HCT116 (cell line): ENCODE measurements around the gene SPACA4. TPM values are rescaled to one million over a fixed set of nuclear protein-coding genes. Genes with fewer than 3 reads are reported as not detected.
A peak's percentile ranks its signal among the peaks of the same experiment; 100 is the strongest.

ENCODE experiments used
- ATAC-seq: fragments of 200-7000 bp; cut with Tn5 transposase; 2 replicates; pipeline ENCODE4 v1.9.1; 2020; ENCODE audit warnings: mild to moderate bottlenecking, moderate library complexity
- BruUV-seq: library from RNA; stranded (reverse); fragments of 400-500 nt; replicated peaks from 2 replicates; lab custom pipeline; 2021; lab: Mats Ljungman, UMichigan
- CTCF ChIA-PET: fragments of 300-600 bp; sonication (Branson Sonifier 250); formaldehyde crosslinking; loops from one replicate; lab custom pipeline; 2021; ENCODE audit warnings: antibody characterized with exemption; lab: Charles Lee
- POLR2A ChIA-PET: fragments of 300-600, 350-600 bp; sonication (Branson Sonifier 250); formaldehyde crosslinking; loops from one replicate; lab custom pipeline; 2021; ENCODE audit warnings: antibody characterized with exemption; lab: Charles Lee
- RAD21 ChIA-PET, 2 experiments: fragments of 300-600 bp; sonication (Branson Sonifier 250); formaldehyde crosslinking; loops; one replicate each; lab custom pipeline; 2023; ENCODE audit warnings: low total read pairs in 2 of 2; ENCODE audit not compliant: uncharacterized antibody in 2 of 2, unreplicated experiment in 2 of 2, low non-redundant PET in 1 of 2; lab: Charles Lee
- DNase-seq: peaks from one replicate; pipeline ENCODE4 v3.0.0-alpha.2; 2010; ENCODE audit warnings: low read depth, low spot score
- H2AFZ ChIP-seq: fragments of 200-600 bp; shearing (Covaris generic), sonication (generic); 2 replicates; pipeline ENCODE4 v1.6.1; 2017; ENCODE audit warnings: low read depth, mixed run types, mixed read lengths, antibody characterized with exemption, low read length; ENCODE audit not compliant: poor library complexity, severe bottlenecking
- H3K27ac ChIP-seq: 2 replicates; pipeline ENCODE4 v1.5.1; 2012; ENCODE audit warnings: low read depth, low read length
- H3K27me3 ChIP-seq: fragments of 200-600 bp; sonication (generic); 2 replicates; pipeline ENCODE4 v1.6.1; 2016; ENCODE audit warnings: mixed run types, low read length, mixed read lengths; ENCODE audit not compliant: insufficient read depth
- H3K36me3 ChIP-seq, 2 experiments: fragments of 200-500 bp in 1 of 2; fragments of 200-600 bp in 1 of 2; sonication (Bioruptor generic) in 1 of 2; sonication (generic) in 1 of 2; 2 replicates each; pipeline versions ENCODE4 v1.5.1 to v1.6.1; 2014 to 2016; ENCODE audit warnings: low read length in 2 of 2, inconsistent platforms in 1 of 2, mixed read lengths in 1 of 2, mixed run types in 1 of 2; ENCODE audit not compliant: insufficient read depth in 2 of 2, control insufficient read depth in 1 of 2
- H3K4me1 ChIP-seq, 2 experiments: fragments of 200-600 bp in 1 of 2; sonication (generic) in 1 of 2; 2 replicates each; pipeline versions ENCODE4 v1.5.1 to v1.6.1; 2012 to 2017; ENCODE audit warnings: low read length in 2 of 2, inconsistent platforms in 1 of 2, mild to moderate bottlenecking in 1 of 2, mixed read lengths in 1 of 2, mixed run types in 1 of 2, moderate library complexity in 1 of 2; ENCODE audit not compliant: insufficient read depth in 2 of 2, control insufficient read depth in 1 of 2
- H3K4me2 ChIP-seq: fragments of 200-600 bp; sonication (generic); 2 replicates; pipeline ENCODE4 v1.6.1; 2017; ENCODE audit warnings: mixed run types, low read length, mixed read lengths
- H3K4me3 ChIP-seq, 2 experiments: fragments of 200-600 bp in 1 of 2; sonication (generic) in 1 of 2; replicated peaks in 1 of 2; 2 replicates each; pipeline ENCODE4 v1.5.1; 2011 to 2016; ENCODE audit warnings: low read length in 2 of 2, control low read depth in 1 of 2, low read depth in 1 of 2, mild to moderate bottlenecking in 1 of 2, mixed read lengths in 1 of 2, mixed run types in 1 of 2
- H3K79me2 ChIP-seq: fragments of 200-600 bp; sonication (generic); 2 replicates; pipeline ENCODE4 v1.6.1; 2017; ENCODE audit warnings: mild to moderate bottlenecking, mixed run types, low read length, moderate library complexity, mixed read lengths; ENCODE audit not compliant: insufficient read depth
- H3K9ac ChIP-seq: fragments of 200-600 bp; sonication (generic); 2 replicates; pipeline ENCODE4 v1.6.1; 2016; ENCODE audit warnings: low read length, mixed read lengths
- H3K9me2 ChIP-seq: fragments of 200-600 bp; sonication (generic), shearing (Covaris generic); 2 replicates; pipeline ENCODE4 v1.6.1; 2017; ENCODE audit warnings: mixed run types, mild to moderate bottlenecking, moderate library complexity; ENCODE audit not compliant: insufficient read depth
- H3K9me3 ChIP-seq, 2 experiments: fragments of 200-500 bp in 1 of 2; fragments of 200-600 bp in 1 of 2; sonication (Bioruptor generic) in 1 of 2; sonication (generic) in 1 of 2; 2 replicates each; pipeline ENCODE4 v1.6.1; 2014 to 2017; ENCODE audit warnings: low read length in 2 of 2, mixed read lengths in 2 of 2, inconsistent platforms in 1 of 2, low read depth in 1 of 2, mild to moderate bottlenecking in 1 of 2, mixed run types in 1 of 2, moderate library complexity in 1 of 2; ENCODE audit not compliant: control insufficient read depth in 1 of 2, insufficient read depth in 1 of 2
- H4K20me1 ChIP-seq: fragments of 200-600 bp; sonication (generic), shearing (Covaris generic); 2 replicates; pipeline ENCODE4 v1.6.1; 2017; ENCODE audit warnings: mixed run types, mild to moderate bottlenecking, moderate library complexity; ENCODE audit not compliant: insufficient read depth
- CBX3 ChIP-seq: IDR thresholded peaks from 2 replicates; pipeline ENCODE4 v1.6.1; 2012; ENCODE audit warnings: low read depth
- CEBPB ChIP-seq: IDR thresholded peaks from 2 replicates; pipeline ENCODE4 v1.6.1; 2012; ENCODE audit warnings: low read depth
- EGR1 ChIP-seq: IDR thresholded peaks from 2 replicates; pipeline ENCODE4 v1.6.1; 2012; ENCODE audit warnings: low read depth
- ELF1 ChIP-seq: IDR thresholded peaks from 2 replicates; pipeline ENCODE4 v1.6.1; 2012; ENCODE audit warnings: low read depth, borderline replicate concordance
- EZH2 ChIP-seq: fragments of 200-600 bp; sonication (generic); IDR thresholded peaks from 2 replicates; pipeline ENCODE4 v1.6.1; 2017; ENCODE audit warnings: antibody characterized with exemption, mixed run types
- POLR2A ChIP-seq: IDR thresholded peaks from 2 replicates; pipeline ENCODE4 v1.7.0; 2011; ENCODE audit warnings: borderline replicate concordance; ENCODE audit not compliant: insufficient read depth, insufficient read length; ENCODE audit errors: extremely low read depth
- RAD21 ChIP-seq: IDR thresholded peaks from 2 replicates; pipeline ENCODE4 v1.6.1; 2012; ENCODE audit warnings: low read depth, mild to moderate bottlenecking
- SIN3A ChIP-seq: IDR thresholded peaks from 2 replicates; pipeline ENCODE4 v1.6.1; 2012; ENCODE audit warnings: low read depth
- SP1 ChIP-seq: IDR thresholded peaks from 2 replicates; pipeline ENCODE4 v1.6.1; 2012; ENCODE audit warnings: low read depth
- YY1 ChIP-seq: IDR thresholded peaks from 2 replicates; pipeline ENCODE4 v1.6.1; 2011; ENCODE audit warnings: low read length, low read depth, moderate library complexity, mild to moderate bottlenecking; ENCODE audit not compliant: insufficient replicate concordance; ENCODE audit errors: extremely low read depth
- intact Hi-C: fragments of 100-400 bp; cut with micrococcal nuclease; formaldehyde crosslinking; loops from 2 replicates; pipeline ENCODE4 v1.10.0; 2022
- total RNA-seq: library from RNA; stranded (reverse); gene quantifications from one replicate; pipeline ENCODE4 v1.2.1, GENCODE V29; 2021; ENCODE audit not compliant: unreplicated experiment
- TF ChIP-seq, protein P1 (sequence below): IDR thresholded peaks from 2 replicates; pipeline ENCODE4 v1.6.1; 2012
- TF ChIP-seq, protein P2 (sequence below), 3 experiments: fragments of 200-600 bp in 1 of 3; sonication (generic) in 1 of 3; IDR thresholded peaks in 2 of 3; conservative IDR thresholded peaks in 1 of 3; 2 replicates each; pipeline ENCODE4 v1.5.1; 2012 to 2017; ENCODE audit warnings: low read depth in 2 of 3, low read length in 2 of 3, antibody characterized with exemption in 1 of 3, borderline replicate concordance in 1 of 3, control low read depth in 1 of 3, mild to moderate bottlenecking in 1 of 3, mixed read lengths in 1 of 3, mixed run types in 1 of 3, moderate library complexity in 1 of 3; ENCODE audit not compliant: insufficient read depth in 1 of 3
- TF ChIP-seq, protein P3 (sequence below): IDR thresholded peaks from 2 replicates; pipeline ENCODE4 v1.6.1; 2011; ENCODE audit warnings: mild to moderate bottlenecking, low read length, moderate library complexity; ENCODE audit not compliant: insufficient replicate concordance; ENCODE audit errors: extremely low read depth
- TF ChIP-seq, protein P4 (sequence below): IDR thresholded peaks from 2 replicates; pipeline ENCODE4 v1.6.1; 2012

Gene SPACA4
- total RNA-seq, 1 experiment from 2014 or later, result not detected

GRCh38 chr19:48645620-48646000 lies 39.1 kb downstream of the SPACA4 start (continued):
- no peak for TF ChIP-seq ELF1

GRCh38 chr19:48646001-48646721 lies 39.6 kb downstream of the SPACA4 start, which contains the start of gene CA11:
CA11 (minus strand) TSS chr19:48646187; CDS start chr19:48645632, 555 bp downstream.
- TF ChIP-seq ELF1 (no peak), POLR2A (no peak), CBX3 (no peak), CEBPB (no peak), SP1 (peak; percentile 79), EGR1 (peak; percentile 84), RAD21 (peak; percentile 95), SIN3A (no peak), EZH2 (no peak), YY1 (peak; percentile 49)
- TF ChIP-seq, protein P1, sequence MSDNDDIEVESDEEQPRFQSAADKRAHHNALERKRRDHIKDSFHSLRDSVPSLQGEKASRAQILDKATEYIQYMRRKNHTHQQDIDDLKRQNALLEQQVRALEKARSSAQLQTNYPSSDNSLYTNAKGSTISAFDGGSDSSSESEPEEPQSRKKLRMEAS, result peak; percentile 88; the same call in 1 of the 2 replicates
- TF ChIP-seq, protein P2, sequence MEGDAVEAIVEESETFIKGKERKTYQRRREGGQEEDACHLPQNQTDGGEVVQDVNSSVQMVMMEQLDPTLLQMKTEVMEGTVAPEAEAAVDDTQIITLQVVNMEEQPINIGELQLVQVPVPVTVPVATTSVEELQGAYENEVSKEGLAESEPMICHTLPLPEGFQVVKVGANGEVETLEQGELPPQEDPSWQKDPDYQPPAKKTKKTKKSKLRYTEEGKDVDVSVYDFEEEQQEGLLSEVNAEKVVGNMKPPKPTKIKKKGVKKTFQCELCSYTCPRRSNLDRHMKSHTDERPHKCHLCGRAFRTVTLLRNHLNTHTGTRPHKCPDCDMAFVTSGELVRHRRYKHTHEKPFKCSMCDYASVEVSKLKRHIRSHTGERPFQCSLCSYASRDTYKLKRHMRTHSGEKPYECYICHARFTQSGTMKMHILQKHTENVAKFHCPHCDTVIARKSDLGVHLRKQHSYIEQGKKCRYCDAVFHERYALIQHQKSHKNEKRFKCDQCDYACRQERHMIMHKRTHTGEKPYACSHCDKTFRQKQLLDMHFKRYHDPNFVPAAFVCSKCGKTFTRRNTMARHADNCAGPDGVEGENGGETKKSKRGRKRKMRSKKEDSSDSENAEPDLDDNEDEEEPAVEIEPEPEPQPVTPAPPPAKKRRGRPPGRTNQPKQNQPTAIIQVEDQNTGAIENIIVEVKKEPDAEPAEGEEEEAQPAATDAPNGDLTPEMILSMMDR (IDR thresholded peaks at IDR 0.05 in 2 of 3, conservative IDR thresholded peaks at IDR 0.05 in 1 of 3; ENCODE audit: borderline replicate concordance in 1 of 3, insufficient read depth in 1 of 3, low read depth in 2 of 3, low read length in 2 of 3), result peak in 2 of 3 experiments; percentile 83 to 91; a peak in 5 of 6 replicates
- TF ChIP-seq, protein P3, sequence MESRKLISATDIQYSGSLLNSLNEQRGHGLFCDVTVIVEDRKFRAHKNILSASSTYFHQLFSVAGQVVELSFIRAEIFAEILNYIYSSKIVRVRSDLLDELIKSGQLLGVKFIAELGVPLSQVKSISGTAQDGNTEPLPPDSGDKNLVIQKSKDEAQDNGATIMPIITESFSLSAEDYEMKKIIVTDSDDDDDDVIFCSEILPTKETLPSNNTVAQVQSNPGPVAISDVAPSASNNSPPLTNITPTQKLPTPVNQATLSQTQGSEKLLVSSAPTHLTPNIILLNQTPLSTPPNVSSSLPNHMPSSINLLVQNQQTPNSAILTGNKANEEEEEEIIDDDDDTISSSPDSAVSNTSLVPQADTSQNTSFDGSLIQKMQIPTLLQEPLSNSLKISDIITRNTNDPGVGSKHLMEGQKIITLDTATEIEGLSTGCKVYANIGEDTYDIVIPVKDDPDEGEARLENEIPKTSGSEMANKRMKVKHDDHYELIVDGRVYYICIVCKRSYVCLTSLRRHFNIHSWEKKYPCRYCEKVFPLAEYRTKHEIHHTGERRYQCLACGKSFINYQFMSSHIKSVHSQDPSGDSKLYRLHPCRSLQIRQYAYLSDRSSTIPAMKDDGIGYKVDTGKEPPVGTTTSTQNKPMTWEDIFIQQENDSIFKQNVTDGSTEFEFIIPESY, result no peak
- TF ChIP-seq, protein P4, sequence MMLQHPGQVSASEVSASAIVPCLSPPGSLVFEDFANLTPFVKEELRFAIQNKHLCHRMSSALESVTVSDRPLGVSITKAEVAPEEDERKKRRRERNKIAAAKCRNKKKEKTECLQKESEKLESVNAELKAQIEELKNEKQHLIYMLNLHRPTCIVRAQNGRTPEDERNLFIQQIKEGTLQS, result no peak
- Histone ChIP-seq H3K27me3 (no peaks in the 10 kb centered on the region), H3K9ac (peak within 1 kb of the TSS; percentile 56), H3K4me2 (peak within 1 kb of the TSS; percentile 85), H3K4me3 (peak within 1 kb of the TSS; percentile 55 to 58), H3K9me3 (no peaks in the 10 kb centered on the region), H3K36me3 (no peaks in the 10 kb centered on the region), H3K79me2 (no peaks in the 10 kb centered on the region), H3K27ac (peak within 1 kb of the TSS; percentile 83), H3K4me1 (peaks cover 19 to 52% of the 10 kb centered on the region in 2 experiments), H4K20me1 (no peaks in the 10 kb centered on the region), H2AFZ (no peak within 1 kb of the TSS), H3K9me2 (no peaks in the 10 kb centered on the region)
- DNase-seq (peak; percentile 77), ATAC-seq (peak; percentile 83)
- BruUV-seq, result no TSS peak
- ChIA-PET POLR2A (interaction anchor here (0.7 to 2.5 kb wide), 15 partner anchors 9 to 1361 kb away, joined by 3 to 27 read pairs (median 4); partner anchors contain the start of genes DBP, FUT2, PPP1R15A and RPL18), CTCF (interaction anchor here (0.7 to 2.4 kb wide), 16 partner anchors 8 to 325 kb away, joined by 3 to 14 read pairs (median 4); partner anchors contain the start of genes FUT2, RPL18 and SPHK2), RAD21 (interaction anchor here (0.9 to 1.4 kb wide), 4 partner anchors 30 to 197 kb away, joined by 3 to 5 read pairs (median 3); no protein-coding TSS in a partner anchor)
- intact Hi-C loops, result loop anchor here (2.0 kb wide), 3 partner anchors 143 to 197 kb away; no protein-coding TSS in a partner anchor
